Fibroblast of lung (primary cell): ENCODE results near the gene CAPNS1. TPM values are rescaled to one million over a fixed set of nuclear protein-coding genes. Genes with fewer than 3 reads are reported as not detected.

Source experiments
- DNase-seq, 2 donors: peaks; one replicate each; pipeline versions ENCODE4 v3.0.0 to v3.0.0-alpha.2; 2010; ENCODE audit warnings: low read depth in 2 of 2
- H2AFZ ChIP-seq: 2 replicates; pipeline ENCODE4 v1.5.1; 2012; ENCODE audit warnings: low read length, control low read depth, inconsistent platforms
- H3K27ac ChIP-seq: 2 replicates; pipeline ENCODE4 v1.5.1; 2011; ENCODE audit warnings: low read length, control low read depth; ENCODE audit not compliant: insufficient read depth
- H3K27me3 ChIP-seq: 2 replicates; pipeline ENCODE4 v1.5.1; 2011; ENCODE audit warnings: mild to moderate bottlenecking, low read length; ENCODE audit not compliant: control insufficient read depth, insufficient read depth
- H3K36me3 ChIP-seq: 2 replicates; pipeline ENCODE4 v1.5.1; 2011; ENCODE audit warnings: low read length; ENCODE audit not compliant: control insufficient read depth, insufficient read depth
- H3K4me1 ChIP-seq: 2 replicates; pipeline ENCODE4 v1.5.1; 2011; ENCODE audit warnings: low read length; ENCODE audit not compliant: control insufficient read depth, insufficient read depth; ENCODE audit errors: extremely low read depth
- H3K4me2 ChIP-seq: 2 replicates; pipeline ENCODE4 v1.5.1; 2011; ENCODE audit warnings: low read length, control low read depth; ENCODE audit not compliant: insufficient read depth; ENCODE audit errors: extremely low read depth
- H3K4me3 ChIP-seq, 4 experiments: fragments of 200-600 bp in 1 of 4; sonication (generic) in 1 of 4; replicated peaks in 1 of 4; 2 replicates each; pipeline ENCODE4 v1.5.1; 2011 to 2016; ENCODE audit warnings: low read length in 4 of 4, low read depth in 3 of 4, mild to moderate bottlenecking in 3 of 4, control low read depth in 2 of 4, inconsistent platforms in 1 of 4, mixed read lengths in 1 of 4; ENCODE audit not compliant: insufficient read depth in 1 of 4; ENCODE audit errors: control extremely low read depth in 1 of 4
- H3K79me2 ChIP-seq: 2 replicates; pipeline ENCODE4 v1.5.1; 2012; ENCODE audit warnings: mild to moderate bottlenecking, low read length, inconsistent platforms; ENCODE audit not compliant: control insufficient read depth, insufficient read depth
- H3K9ac ChIP-seq: 2 replicates; pipeline ENCODE4 v1.5.1; 2011; ENCODE audit warnings: mild to moderate bottlenecking, low read length, control low read depth; ENCODE audit not compliant: insufficient read depth
- H3K9me3 ChIP-seq: 2 replicates; pipeline ENCODE4 v1.5.1; 2012; ENCODE audit warnings: low read depth, low read length; ENCODE audit not compliant: control insufficient read depth, insufficient read depth
- H4K20me1 ChIP-seq: 2 replicates; pipeline ENCODE4 v1.5.1; 2011; ENCODE audit warnings: low read length; ENCODE audit not compliant: control insufficient read depth, insufficient read depth; ENCODE audit errors: extremely low read depth
- EZH2 ChIP-seq: IDR thresholded peaks from 2 replicates; pipeline ENCODE4 v1.5.1; 2012; ENCODE audit warnings: low read length, control low read depth, mild to moderate bottlenecking; ENCODE audit errors: missing control alignments
- polyA plus RNA-seq, 2 donors: library from polyadenylated mRNA; depleted of rRNA in 1 of 2; stranded (reverse) in 1 of 2; unstranded in 1 of 2; fragments of >200 nt; gene quantifications; 2 replicates each; pipeline ENCODE4 v1.2.1, GENCODE V29; 2011 to 2012; ENCODE audit warnings: missing spikeins in 1 of 2
- total RNA-seq: library from RNA; depleted of rRNA; stranded (reverse); fragments of >200 nt; gene quantifications from 2 replicates; pipeline ENCODE4 v1.2.1, GENCODE V29; 2014
- TF ChIP-seq, protein P1 (sequence below), 2 donors: IDR thresholded peaks in 1 of 2; conservative IDR thresholded peaks in 1 of 2; 1 replicate in 1 of 2; 2 replicates in 1 of 2; pipeline ENCODE4 v1.5.1; 2011 to 2012; ENCODE audit warnings: low read length in 2 of 2, control low read depth in 1 of 2, inconsistent platforms in 1 of 2, low read depth in 1 of 2, mild to moderate bottlenecking in 1 of 2

Gene CAPNS1
- total and polyA plus RNA-seq, 2 donors (not counting 1 experiment from before 2014, with no cell fraction given): 466 to 1,189 TPM

- Histone ChIP-seq H3K9me3 (no peaks in the 10 kb centered on the region), H3K27ac (no peak overlapping the region), H3K4me1 (no peaks in the 10 kb centered on the region), H3K36me3 (no peaks in the 10 kb centered on the region), H3K9ac (no peak overlapping the region), H3K4me2 (no peak overlapping the region), H3K4me3 (no peak overlapping the region), H3K27me3 (no peaks in the 10 kb centered on the region), H4K20me1 (no peaks in the 10 kb centered on the region), H3K79me2 (no peaks in the 10 kb centered on the region), H2AFZ (no peak overlapping the region)
- no peak for DNase-seq
- TF ChIP-seq EZH2: no peak
- TF ChIP-seq, protein P1, sequence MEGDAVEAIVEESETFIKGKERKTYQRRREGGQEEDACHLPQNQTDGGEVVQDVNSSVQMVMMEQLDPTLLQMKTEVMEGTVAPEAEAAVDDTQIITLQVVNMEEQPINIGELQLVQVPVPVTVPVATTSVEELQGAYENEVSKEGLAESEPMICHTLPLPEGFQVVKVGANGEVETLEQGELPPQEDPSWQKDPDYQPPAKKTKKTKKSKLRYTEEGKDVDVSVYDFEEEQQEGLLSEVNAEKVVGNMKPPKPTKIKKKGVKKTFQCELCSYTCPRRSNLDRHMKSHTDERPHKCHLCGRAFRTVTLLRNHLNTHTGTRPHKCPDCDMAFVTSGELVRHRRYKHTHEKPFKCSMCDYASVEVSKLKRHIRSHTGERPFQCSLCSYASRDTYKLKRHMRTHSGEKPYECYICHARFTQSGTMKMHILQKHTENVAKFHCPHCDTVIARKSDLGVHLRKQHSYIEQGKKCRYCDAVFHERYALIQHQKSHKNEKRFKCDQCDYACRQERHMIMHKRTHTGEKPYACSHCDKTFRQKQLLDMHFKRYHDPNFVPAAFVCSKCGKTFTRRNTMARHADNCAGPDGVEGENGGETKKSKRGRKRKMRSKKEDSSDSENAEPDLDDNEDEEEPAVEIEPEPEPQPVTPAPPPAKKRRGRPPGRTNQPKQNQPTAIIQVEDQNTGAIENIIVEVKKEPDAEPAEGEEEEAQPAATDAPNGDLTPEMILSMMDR (conservative IDR thresholded peaks at IDR 0.05 in 1 of 2, IDR thresholded peaks at IDR 0.05 in 1 of 2; ENCODE audit: low read depth in 1 of 2, low read length in 2 of 2): no peak
Observed at GRCh38 chr19:36198119-36198518, 58.3 kb downstream of the CAPNS1 start.

Other genes starting within 250 kb of the CAPNS1 start
- gene NFKBID, start 239.5 kb upstream of the CAPNS1 start, total RNA-seq: 2.3 and 2.6 TPM in 2 replicates
- gene NFKBID, start 239.5 kb upstream of the CAPNS1 start, polyA plus RNA-seq: 1.2 and 2.4 TPM in 2 replicates
- 1.0 and 2.0 TPM in 2 replicates for gene HCST, start 237.5 kb upstream of the CAPNS1 start, total RNA-seq
- 0.14 and 0.16 TPM in 2 replicates for gene HCST, start 237.5 kb upstream of the CAPNS1 start, polyA plus RNA-seq
- gene TYROBP, start 231.8 kb upstream of the CAPNS1 start, total RNA-seq: 0.26 TPM in 1 of 2 replicates, not detected in the other
- gene TYROBP, start 231.8 kb upstream of the CAPNS1 start, polyA plus RNA-seq: not detected in 2 replicates
- 2.6 and 3.1 TPM in 2 replicates for gene LRFN3, start 203.7 kb upstream of the CAPNS1 start, total RNA-seq
- gene LRFN3, start 203.7 kb upstream of the CAPNS1 start, polyA plus RNA-seq: 2.2 and 2.6 TPM in 2 replicates
- gene SDHAF1, start 144.9 kb upstream of the CAPNS1 start, total RNA-seq: 7.8 and 11.8 TPM in 2 replicates
- 5.6 and 6.4 TPM in 2 replicates for gene SDHAF1, start 144.9 kb upstream of the CAPNS1 start, polyA plus RNA-seq
- under 0.01 and 0.17 TPM in 2 replicates for gene SYNE4, start 131.3 kb upstream of the CAPNS1 start, total RNA-seq
- 0.07 and 0.12 TPM in 2 replicates for gene SYNE4, start 131.3 kb upstream of the CAPNS1 start, polyA plus RNA-seq
- gene ALKBH6, start 125.9 kb upstream of the CAPNS1 start, total RNA-seq: 12.8 and 20.1 TPM in 2 replicates
- gene ALKBH6, start 125.9 kb upstream of the CAPNS1 start, polyA plus RNA-seq: 19.5 and 21.0 TPM in 2 replicates
- gene CLIP3, start 107.2 kb upstream of the CAPNS1 start, total RNA-seq: 8.2 and 19.8 TPM in 2 replicates
- 14.7 and 15.0 TPM in 2 replicates for gene CLIP3, start 107.2 kb upstream of the CAPNS1 start, polyA plus RNA-seq
- gene THAP8, start 85.8 kb upstream of the CAPNS1 start, total RNA-seq: 3.6 and 5.1 TPM in 2 replicates
- 3.8 and 4.6 TPM in 2 replicates for gene THAP8, start 85.8 kb upstream of the CAPNS1 start, polyA plus RNA-seq
- gene WDR62, start 85.2 kb upstream of the CAPNS1 start, total RNA-seq: 0.26 and 2.8 TPM in 2 replicates
- gene WDR62, start 85.2 kb upstream of the CAPNS1 start, polyA plus RNA-seq: 1.1 and 6.3 TPM in 2 replicates
- not detected in 2 replicates for gene OVOL3, start 28.9 kb upstream of the CAPNS1 start, total RNA-seq
- not detected in 2 replicates for gene OVOL3, start 28.9 kb upstream of the CAPNS1 start, polyA plus RNA-seq
- 96.8 and 97.6 TPM in 2 replicates for gene POLR2I, start 25.2 kb upstream of the CAPNS1 start, total RNA-seq
- gene POLR2I, start 25.2 kb upstream of the CAPNS1 start, polyA plus RNA-seq: 36.1 and 58.4 TPM in 2 replicates
- gene TBCB, start 24.6 kb upstream of the CAPNS1 start, total RNA-seq: 173 and 249 TPM in 2 replicates
- 194 and 217 TPM in 2 replicates for gene TBCB, start 24.6 kb upstream of the CAPNS1 start, polyA plus RNA-seq
- 30.0 and 77.9 TPM in 2 replicates for gene COX7A1, start 12.4 kb downstream of the CAPNS1 start, total RNA-seq
- 17.8 and 42.5 TPM in 2 replicates for gene COX7A1, start 12.4 kb downstream of the CAPNS1 start, polyA plus RNA-seq
- gene ZNF565, start 74.6 kb downstream of the CAPNS1 start, total RNA-seq: 6.3 and 6.4 TPM in 2 replicates
- gene ZNF565, start 74.6 kb downstream of the CAPNS1 start, polyA plus RNA-seq: 2.4 and 4.3 TPM in 2 replicates
- gene ZNF146, start 75.0 kb downstream of the CAPNS1 start, total RNA-seq: 74.5 and 87.5 TPM in 2 replicates
- gene ZNF146, start 75.0 kb downstream of the CAPNS1 start, polyA plus RNA-seq: 84.8 and 92.5 TPM in 2 replicates
- 6.4 and 8.1 TPM in 2 replicates for gene ZFP14, start 239.1 kb downstream of the CAPNS1 start, total RNA-seq
- gene ZFP14, start 239.1 kb downstream of the CAPNS1 start, polyA plus RNA-seq: 0.88 and 1.2 TPM in 2 replicates